ENCODE results near the gene CCNDBP1.
A peak's percentile ranks its signal among the peaks of the same experiment; 100 is the strongest.
"Not testable (repeated sequence)": the region's sequence is repeated elsewhere in the genome, so short reads cannot be mapped to it uniquely, and the experiment has no call there.

The CCNDBP1 gene

DNA sequence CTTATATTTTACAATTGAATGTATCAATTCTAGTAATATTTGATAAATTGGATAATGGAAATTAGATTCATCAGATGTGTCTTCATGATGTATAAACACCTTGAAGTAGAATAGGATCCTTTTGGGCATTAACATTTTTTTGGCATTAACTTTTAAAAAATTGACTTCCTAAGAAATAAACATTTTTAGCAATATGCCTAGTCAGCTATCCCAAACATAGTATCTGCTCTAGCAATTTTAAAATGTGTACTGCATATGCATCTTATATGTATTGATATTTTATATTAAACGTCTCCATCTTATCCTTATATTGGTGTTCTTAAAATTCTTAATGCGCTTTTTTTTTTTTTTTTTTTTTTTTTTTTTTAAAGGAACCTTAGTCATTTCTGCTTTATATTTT is 8.5 kb downstream of the CCNDBP1 start:
- no peak for DNase-seq (ENCODE audit: low read depth in 2 of 2)

DNA sequence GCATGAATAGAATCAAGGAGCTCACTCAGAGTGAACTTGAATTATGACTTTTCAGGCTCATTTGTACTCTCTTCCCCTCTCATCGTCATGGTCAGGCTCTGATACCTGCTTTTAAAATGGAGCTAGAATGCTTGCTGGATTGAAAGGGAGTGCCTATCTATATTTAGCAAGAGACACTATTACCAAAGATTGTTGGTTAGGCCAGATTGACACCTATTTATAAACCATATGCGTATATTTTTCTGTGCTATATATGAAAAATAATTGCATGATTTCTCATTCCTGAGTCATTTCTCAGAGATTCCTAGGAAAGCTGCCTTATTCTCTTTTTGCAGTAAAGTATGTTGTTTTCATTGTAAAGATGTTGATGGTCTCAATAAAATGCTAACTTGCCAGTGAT is 9.6 kb downstream of the CCNDBP1 start:
- no peak for DNase-seq (ENCODE audit: low read depth in 2 of 2)

- no peak for DNase-seq (ENCODE audit: low read depth in 2 of 2)
Observed at GRCh38 chr15:43196760-43197548, 11.8 kb downstream of the CCNDBP1 start.

- not testable (repeated sequence) for DNase-seq (ENCODE audit: low read depth in 2 of 2)
Observed at GRCh38 chr15:43197773-43198172, 12.6 kb downstream of the CCNDBP1 start.

GRCh38 chr15:43198556-43198955 is 13.4 kb downstream of the CCNDBP1 start:
- not testable (repeated sequence) for DNase-seq (ENCODE audit: low read depth in 2 of 2)

DNA sequence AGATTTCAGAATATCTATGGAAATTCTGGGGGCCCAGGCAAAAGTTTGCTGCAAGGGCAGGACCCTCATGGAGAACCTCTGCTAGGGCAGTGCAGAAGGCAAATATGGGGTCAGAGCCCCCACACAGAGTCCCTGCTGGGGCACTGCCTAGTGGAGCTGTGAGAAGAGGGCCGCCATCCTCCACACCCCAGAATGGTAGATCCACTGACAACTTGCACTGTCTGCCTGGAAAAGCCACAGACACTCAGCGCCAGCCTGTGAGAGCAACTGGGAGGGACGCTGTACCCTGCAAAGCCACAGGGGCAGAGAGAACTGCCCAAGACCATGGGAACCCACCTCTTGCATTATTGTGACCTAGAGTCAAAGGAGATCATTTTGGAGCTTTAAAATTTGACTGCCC is 13.8 kb downstream of the CCNDBP1 start:
- no peak for DNase-seq (ENCODE audit: low read depth in 2 of 2)

- no peak for DNase-seq (ENCODE audit: low read depth in 2 of 2)
Observed at GRCh38 chr15:43199945-43200488, 14.8 kb downstream of the CCNDBP1 start.

DNA sequence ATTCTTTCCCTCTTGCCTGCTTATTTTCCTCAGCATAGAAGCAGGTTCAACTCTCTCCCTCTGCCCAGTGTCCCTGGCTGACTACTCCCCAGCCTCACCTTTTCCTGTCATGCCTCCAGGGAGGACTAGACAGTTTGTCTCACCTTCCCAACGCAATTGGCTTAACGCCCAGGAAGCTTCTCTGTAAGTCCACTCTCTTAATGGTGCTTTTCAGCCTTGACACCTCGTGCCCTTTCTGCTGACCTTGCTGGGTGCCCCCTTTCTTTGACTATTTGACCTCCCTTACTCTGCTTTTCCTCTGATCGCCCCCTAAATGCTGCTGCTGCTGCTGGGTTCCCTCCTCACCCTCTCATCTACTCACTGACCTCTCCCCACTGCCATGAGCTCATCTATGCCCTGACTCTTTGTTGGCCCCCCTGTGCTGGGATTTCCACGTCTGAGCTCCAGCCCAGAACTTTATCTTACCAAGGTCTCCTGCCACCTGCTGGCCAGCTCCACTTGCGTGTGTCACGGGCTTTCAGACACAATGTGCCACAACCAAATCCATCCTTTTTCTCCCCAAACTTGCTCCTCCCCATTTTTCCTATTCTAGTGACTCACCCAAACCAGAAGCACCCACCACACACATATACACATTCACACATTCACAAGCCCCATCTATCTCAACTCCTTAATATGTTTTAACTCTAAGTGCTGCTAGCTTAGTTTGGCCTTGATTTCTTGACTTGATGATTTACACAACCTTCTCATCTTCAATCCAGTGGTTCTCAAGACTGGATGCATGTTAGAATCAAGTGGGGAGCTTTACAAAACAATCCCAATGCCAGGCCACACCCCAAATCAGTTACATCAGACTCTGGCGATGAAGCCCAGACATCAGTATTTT is 19.1 kb downstream of the CCNDBP1 start:
- DNase-seq (ENCODE audit: low read depth in 2 of 2) = peak; percentile 9 to 40

GRCh38 chr15:43206054-43206453 is 20.9 kb downstream of the CCNDBP1 start:
- DNase-seq (ENCODE audit: low read depth in 2 of 2) = no peak

DNA sequence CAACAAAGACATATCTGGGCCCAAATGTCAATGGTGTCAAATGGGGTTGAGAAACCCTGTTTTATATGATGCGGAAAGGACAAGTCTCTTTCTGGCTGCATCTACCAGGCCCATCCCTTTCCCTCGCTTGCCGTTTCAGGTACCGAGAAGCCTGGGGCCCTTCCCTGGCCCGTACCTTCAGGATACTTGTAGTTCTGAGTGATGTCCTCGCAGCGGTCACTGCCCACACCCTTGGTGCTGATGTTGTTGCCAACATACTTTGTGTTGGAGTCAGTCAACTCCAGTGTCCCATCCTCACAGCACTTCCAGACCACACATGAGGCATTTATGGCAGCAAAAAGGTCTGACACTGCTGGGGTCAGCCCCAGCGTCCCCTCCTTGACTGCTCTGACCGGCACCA is 21.8 kb downstream of the CCNDBP1 start:
- no peak for DNase-seq (ENCODE audit: low read depth in 2 of 2)

DNA sequence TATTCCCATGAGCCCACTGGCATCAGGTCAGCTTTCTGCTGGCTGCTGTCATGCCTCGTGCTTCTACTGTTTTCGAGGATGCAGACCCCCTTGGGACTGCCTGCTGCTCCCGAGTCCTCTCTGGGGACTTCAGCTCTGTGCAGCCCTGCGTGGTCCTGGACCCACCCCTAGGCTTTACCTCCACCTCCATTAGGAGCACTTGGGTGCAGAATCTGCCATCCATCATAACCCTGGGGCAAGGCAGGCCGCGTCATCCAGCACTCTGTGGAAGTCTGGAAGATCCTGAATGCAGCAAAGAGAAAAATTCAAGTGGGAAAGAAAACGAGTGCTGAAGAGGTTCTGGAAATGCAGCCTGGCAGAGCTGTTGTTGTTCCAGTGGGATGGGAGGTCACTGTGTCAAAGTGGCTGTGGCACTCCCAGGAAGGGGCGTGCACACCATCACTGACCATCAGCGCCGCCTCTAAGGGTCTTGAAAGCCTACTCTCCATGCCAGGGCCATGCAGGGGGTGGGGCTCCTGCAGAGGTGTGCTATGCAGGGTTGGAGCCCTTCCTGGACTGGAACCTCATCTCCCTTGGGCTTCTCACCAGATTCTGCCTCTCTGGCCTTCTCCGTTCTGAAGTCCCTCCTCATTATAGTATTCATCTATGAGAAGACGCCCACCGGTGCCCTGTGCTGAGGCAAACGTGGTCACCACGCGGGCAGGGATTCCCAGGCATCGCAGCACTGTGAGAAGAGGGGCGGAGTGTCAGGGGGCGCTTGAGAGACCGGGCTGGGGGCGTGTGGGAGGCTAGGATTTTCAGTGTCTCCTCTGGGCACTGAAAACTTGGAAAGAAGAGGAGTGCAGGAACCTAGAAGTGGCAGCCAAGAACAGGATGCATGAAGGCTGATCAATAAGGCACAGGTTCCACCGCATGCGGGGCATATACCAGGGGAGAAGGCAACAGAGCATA is 23.1 kb downstream of the CCNDBP1 start:
- no peak for DNase-seq (ENCODE audit: low read depth in 2 of 2)

DNA sequence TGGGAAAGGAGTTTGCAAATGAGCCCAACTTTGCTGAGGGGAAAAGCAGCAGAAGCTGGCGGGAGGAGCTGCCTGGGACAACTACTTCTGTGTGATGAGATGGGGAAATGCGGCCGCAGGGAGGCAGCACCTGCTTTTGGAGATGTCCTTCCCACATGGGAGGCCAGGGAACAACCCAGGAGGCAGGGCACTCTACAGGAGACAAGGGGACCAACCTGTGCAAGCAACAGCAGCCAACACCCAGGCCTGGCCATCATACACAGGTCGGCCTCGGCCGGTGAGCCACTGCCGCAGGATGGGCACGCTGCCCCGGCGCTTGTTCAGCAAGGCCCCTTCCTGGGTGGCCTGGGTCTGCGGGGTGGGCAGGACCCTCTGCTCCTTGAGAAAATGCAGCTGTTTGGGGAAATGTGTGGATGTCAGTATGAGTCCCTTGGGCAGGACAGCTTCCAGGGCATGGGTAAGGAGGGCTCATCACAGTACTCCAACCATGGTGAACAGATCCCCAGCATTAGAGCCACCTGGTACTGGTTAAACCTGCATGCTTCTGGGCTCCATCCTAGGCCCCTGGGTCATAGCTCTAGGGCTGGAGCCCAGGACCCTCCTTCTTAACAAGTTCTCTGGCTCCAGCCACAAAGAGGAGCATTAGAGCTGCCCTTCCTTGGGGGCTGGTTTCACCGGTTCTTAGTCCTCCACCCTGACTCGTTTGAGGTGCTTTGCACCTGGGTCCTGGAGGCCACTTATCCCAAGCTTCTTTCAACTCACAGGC is 24.0 kb downstream of the CCNDBP1 start:
- DNase-seq (ENCODE audit: low read depth in 2 of 2) = no peak

DNA sequence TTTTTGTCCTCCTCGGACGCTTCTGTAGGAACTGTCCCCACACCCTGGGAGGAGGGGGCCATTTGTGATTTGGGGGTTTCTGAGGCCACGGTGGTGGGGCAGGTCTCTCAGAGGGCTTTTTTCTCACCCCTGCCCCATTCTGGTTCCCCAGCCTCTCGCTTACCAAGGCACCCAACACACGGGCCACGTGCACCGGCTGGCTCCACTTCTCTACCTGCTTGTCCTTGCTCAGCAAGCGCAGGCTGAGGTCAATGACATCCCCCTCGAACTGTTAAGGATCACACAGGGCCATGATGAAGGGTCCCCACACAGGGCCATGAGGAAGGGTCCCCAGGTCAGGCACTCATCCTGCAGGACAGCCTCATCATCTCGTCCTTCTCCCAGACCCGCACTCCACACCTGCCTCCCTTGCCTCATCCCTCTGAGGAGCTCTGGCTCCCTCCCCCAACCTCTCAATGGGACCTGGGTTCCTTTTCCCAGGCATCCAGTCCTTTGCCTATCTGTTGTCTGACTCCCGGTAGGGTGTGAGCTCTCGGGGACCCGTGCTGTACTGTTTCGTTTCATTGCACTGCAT is 25.1 kb downstream of the CCNDBP1 start:
- DNase-seq (ENCODE audit: low read depth in 2 of 2) = no peak

GRCh38 chr15:43210807-43211206 is 25.6 kb downstream of the CCNDBP1 start:
- no peak for DNase-seq (ENCODE audit: low read depth in 2 of 2)

DNA sequence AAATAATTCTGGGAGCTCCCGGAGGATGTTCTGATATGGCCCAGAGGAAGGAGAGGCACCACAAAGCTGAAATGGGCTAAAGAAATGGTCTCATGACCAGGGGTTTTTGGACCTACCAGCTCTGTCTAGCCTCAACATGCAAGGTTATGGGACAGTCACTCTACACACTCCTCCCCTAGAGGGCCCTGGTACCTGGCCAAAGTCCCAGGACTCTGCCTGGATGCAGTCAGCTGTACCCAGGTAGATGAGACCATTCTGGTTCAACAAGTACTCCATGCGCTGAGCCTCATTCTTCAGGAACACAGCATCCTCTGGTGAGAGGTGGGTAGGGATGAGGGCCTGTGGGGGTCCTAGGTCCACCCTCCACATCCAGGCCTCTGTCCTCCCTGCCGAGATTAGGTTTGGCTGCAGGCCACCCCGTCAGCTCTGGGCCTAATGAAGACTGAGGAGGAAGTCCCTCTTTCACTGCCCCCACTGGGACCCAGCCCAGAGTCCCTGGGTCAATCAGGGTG is 26.1 kb downstream of the CCNDBP1 start:
- DNase-seq (ENCODE audit: low read depth in 2 of 2) = no peak

- DNase-seq (ENCODE audit: low read depth in 2 of 2) = no peak
Observed at GRCh38 chr15:43212299-43212698, 27.1 kb downstream of the CCNDBP1 start.

DNA sequence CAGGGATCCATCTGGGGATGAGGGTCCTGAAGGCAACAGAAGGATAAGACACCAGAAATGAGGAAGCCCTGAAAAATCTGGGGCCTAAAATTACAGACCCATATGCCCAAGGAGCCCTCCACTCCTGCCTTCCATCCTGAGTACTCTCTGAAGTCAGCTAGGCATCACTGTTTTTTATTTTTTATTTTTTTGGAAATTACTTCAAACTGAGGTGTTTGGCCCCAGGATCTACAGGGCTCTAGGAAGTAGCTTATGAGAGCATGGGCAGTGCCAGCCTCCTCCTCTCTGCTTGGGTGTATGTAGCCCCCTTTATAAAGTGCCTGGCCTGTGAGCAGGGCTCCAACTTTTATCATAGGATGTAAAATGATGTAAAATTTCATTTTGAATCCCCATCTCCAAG is 27.7 kb downstream of the CCNDBP1 start:
- DNase-seq (ENCODE audit: low read depth in 2 of 2) = no peak

- no peak for DNase-seq (ENCODE audit: low read depth in 2 of 2)
Observed at GRCh38 chr15:43213466-43213865, 28.3 kb downstream of the CCNDBP1 start.

DNA sequence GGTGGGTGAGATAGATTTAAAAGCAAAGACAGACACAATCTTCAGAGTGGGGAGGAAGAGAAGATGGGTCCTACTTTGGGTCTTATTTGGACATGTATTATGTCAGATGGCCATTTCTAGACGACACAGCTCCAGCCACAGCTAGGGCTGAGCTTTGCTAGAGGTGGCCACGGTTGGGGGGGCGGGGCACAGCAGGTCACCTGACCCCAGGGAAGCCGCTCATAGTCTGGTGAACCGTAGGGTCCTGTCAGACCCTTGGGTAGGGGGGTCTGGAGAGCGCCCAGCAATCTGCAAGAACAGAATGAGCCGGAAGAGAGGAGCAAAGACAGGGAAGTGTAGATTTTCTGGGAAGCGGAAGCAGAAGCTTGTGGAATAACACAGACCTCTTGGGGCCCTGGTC is 29.0 kb downstream of the CCNDBP1 start:
- DNase-seq (ENCODE audit: low read depth in 2 of 2) = no peak

DNA sequence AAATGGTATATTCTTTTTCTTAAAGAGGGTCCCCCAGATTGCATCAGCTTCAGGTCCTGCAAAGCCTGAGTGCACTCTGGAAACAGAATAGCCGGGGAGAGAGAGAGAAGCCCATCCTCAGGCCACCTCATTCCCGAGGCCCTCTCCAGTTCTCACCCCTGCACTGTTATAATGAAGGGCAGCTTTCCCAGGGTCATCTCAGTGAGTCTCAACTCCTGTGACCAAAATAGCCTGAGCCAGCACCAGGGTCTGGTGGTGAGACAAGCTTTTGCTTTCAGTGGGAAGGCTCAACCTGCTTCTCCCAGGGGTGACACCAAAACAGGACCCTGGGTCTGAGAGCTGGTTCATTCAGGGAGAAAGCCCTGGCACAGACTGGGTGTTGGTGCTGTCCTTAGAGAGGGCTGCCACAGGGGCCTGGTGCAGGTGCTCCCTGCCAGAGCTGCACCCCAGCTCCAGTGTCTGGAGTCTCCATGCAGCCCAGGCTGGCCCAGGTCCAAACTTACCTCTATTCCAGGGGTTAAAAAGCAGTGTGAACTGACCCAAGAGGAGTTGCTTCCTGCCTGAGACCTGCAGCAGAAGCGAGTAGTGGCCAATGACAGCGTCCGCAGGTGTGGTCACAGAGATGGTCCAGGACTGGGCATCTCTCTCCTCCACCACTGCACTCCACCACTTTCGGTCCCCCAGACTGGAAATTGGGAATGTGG is 29.5 kb downstream of the CCNDBP1 start:
- no peak for DNase-seq (ENCODE audit: low read depth in 2 of 2)
